Testis (tissue), 3 donors: ENCODE measurements around the gene TRPM3. TPM values are rescaled to one million over a fixed set of nuclear protein-coding genes. Genes with fewer than 3 reads are reported as not detected.

ENCODE experiments used
- DNase-seq: peaks from one replicate; pipeline ENCODE4 v3.0.0-alpha.2; 2019
- H3K27ac ChIP-seq, 2 donors: fragments of 200-600 bp; sonication (generic); one replicate each; pipeline ENCODE4 v1.5.1; 2019
- H3K27me3 ChIP-seq: fragments of 200-600 bp; sonication (generic); one replicate; pipeline ENCODE4 v1.5.1; 2019
- H3K36me3 ChIP-seq: fragments of 200-600 bp; sonication (generic); one replicate; pipeline ENCODE4 v1.5.1; 2017; ENCODE audit warnings: low read depth; ENCODE audit errors: missing control alignments
- H3K4me1 ChIP-seq: fragments of 200-600 bp; sonication (generic); one replicate; pipeline ENCODE4 v1.5.1; 2019
- H3K4me3 ChIP-seq, 2 donors: fragments of 200-600 bp; sonication (generic); one replicate each; pipeline ENCODE4 v1.5.1; 2017 to 2019
- H3K9me3 ChIP-seq: fragments of 200-600 bp; sonication (generic); one replicate; pipeline ENCODE4 v1.5.1; 2017
- POLR2A ChIP-seq: fragments of 450-650 bp; IDR thresholded peaks from one replicate; pipeline ENCODE4 v1.6.1; 2017; ENCODE audit warnings: antibody characterized with exemption, mild to moderate bottlenecking, moderate library complexity
- WGBS, 2 donors: methylation state at CpG; one replicate each; pipeline ENCODE4 v1.1.5; 2018; 5-methylcytosine and 5-hydroxymethylcytosine counted together
- intact Hi-C: fragments of 100-400 bp; cut with DNase I; formaldehyde crosslinking; loops from one replicate; pipeline ENCODE4 v1.15.1; 2023; ENCODE audit warnings: low total_unique reads
- polyA plus RNA-seq: library from polyadenylated mRNA; stranded (reverse); fragments of 350-450 nt; fragmentation: Illumina TruSeq; extraction: RNeasy Lipid Tissue Mini Kit (QIAGEN cat#74804); gene quantifications from one replicate; pipeline ENCODE4 v1.2.3, GENCODE V29; 2014; ENCODE audit warnings: low read depth, low replicate concordance; ENCODE audit not compliant: insufficient read depth
- total RNA-seq, 2 donors: library from RNA; depleted of rRNA; stranded (reverse); fragments of >200 nt; gene quantifications; one replicate each; pipeline ENCODE4 v1.2.3, GENCODE V29; 2016
- TF ChIP-seq, protein P1 (sequence below), 3 experiments: fragments of 450-650 bp in 2 of 3; fragments of 200-600 bp in 1 of 3; sonication (generic) in 1 of 3; IDR thresholded peaks; one replicate each; pipeline ENCODE4 v1.5.1; 2016 to 2019; ENCODE audit warnings: antibody characterized with exemption in 3 of 3, mild to moderate bottlenecking in 2 of 3, moderate library complexity in 1 of 3

TRPM3 gene
- total and polyA plus RNA-seq, 3 donors from 2014 or later = 4.1 to 54.3 (median 43.9) TPM

GRCh38 chr9:70613024-70613768 lies 508.2 kb downstream of the TRPM3 start:
- intact Hi-C loops = no loop called here
- TF ChIP-seq, protein P1, sequence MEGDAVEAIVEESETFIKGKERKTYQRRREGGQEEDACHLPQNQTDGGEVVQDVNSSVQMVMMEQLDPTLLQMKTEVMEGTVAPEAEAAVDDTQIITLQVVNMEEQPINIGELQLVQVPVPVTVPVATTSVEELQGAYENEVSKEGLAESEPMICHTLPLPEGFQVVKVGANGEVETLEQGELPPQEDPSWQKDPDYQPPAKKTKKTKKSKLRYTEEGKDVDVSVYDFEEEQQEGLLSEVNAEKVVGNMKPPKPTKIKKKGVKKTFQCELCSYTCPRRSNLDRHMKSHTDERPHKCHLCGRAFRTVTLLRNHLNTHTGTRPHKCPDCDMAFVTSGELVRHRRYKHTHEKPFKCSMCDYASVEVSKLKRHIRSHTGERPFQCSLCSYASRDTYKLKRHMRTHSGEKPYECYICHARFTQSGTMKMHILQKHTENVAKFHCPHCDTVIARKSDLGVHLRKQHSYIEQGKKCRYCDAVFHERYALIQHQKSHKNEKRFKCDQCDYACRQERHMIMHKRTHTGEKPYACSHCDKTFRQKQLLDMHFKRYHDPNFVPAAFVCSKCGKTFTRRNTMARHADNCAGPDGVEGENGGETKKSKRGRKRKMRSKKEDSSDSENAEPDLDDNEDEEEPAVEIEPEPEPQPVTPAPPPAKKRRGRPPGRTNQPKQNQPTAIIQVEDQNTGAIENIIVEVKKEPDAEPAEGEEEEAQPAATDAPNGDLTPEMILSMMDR (IDR thresholded peaks at IDR 0.05) = no peak
- TF ChIP-seq POLR2A = no peak
- Histone ChIP-seq H3K27ac (peak overlapping the region in 1 of 2 donors; percentile 78), H3K4me3 (no peak overlapping the region), H3K36me3 (no peaks in the 10 kb centered on the region), H3K27me3 (no peaks in the 10 kb centered on the region), H3K4me1 (peaks cover 25% of the 10 kb centered on the region), H3K9me3 (no peaks in the 10 kb centered on the region)
- WGBS, 2 donors = 77 to 80% methylated on average over 4 of the region's 4 CpGs
- no peak for DNase-seq

DNA sequence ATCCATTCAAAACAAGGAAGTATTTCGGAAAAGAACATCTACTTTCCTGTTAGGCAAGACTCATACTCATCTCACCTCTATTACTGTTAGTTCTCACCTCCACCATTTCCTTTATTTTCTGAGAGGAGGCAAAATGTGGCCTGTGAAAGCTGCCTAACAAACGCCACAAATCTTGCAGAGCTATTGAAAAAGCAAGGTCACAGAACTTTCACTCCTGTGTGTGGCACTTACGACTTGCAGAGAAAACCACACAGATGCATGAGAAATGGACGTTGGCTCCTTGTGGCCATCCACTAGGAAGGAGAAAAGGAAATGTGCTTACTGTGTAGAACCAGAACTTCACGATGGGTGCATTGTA lies 511.2 kb downstream of the TRPM3 start:
- intact Hi-C loops = no loop called here
- Histone ChIP-seq H3K27ac (peak overlapping the region in 1 of 2 donors; percentile 34), H3K36me3 (no peaks in the 10 kb centered on the region), H3K9me3 (no peaks in the 10 kb centered on the region), H3K4me3 (no peak overlapping the region), H3K4me1 (peaks cover 16% of the 10 kb centered on the region), H3K27me3 (no peaks in the 10 kb centered on the region)
- 89 to 91% methylated on average over 5 of the region's 5 CpGs for WGBS, 2 donors
- no peak for DNase-seq
- TF ChIP-seq, protein P1 (IDR thresholded peaks at IDR 0.05) = no peak
- TF ChIP-seq POLR2A = no peak

- WGBS, 2 donors = 36 to 44% methylated on average over 6 of the region's 6 CpGs
Observed at GRCh38 chr9:70609542-70610286, 511.7 kb downstream of the TRPM3 start.

GRCh38 chr9:70609011-70609410 lies 512.4 kb downstream of the TRPM3 start:
- no peaks in the 10 kb centered on the region for H3K9me3 ChIP-seq
- H3K36me3 ChIP-seq = no peaks in the 10 kb centered on the region
- no peak for DNase-seq
- H3K27ac ChIP-seq = no peak overlapping the region
- no peak overlapping the region for H3K4me3 ChIP-seq
- WGBS, 2 donors = 74 to 78% methylated on average over 2 of the region's 2 CpGs
- H3K27me3 ChIP-seq = no peaks in the 10 kb centered on the region
- no peak for TF ChIP-seq POLR2A
- TF ChIP-seq, protein P1 (IDR thresholded peaks at IDR 0.05) = no peak
- H3K4me1 ChIP-seq = peaks cover 5% of the 10 kb centered on the region
- intact Hi-C loops = no loop called here

More at GRCh38 chr9:70609542-70610286, 511.7 kb downstream of the TRPM3 start:
- no peaks in the 10 kb centered on the region for H3K27me3 ChIP-seq
- H3K4me3 ChIP-seq = no peak overlapping the region
- no peaks in the 10 kb centered on the region for H3K9me3 ChIP-seq
- intact Hi-C loops = no loop called here
- no peak for DNase-seq
- TF ChIP-seq, protein P1 (IDR thresholded peaks at IDR 0.05) = no peak
- no peak for TF ChIP-seq POLR2A
- H3K27ac ChIP-seq = peak overlapping the region in 1 of 2 donors; percentile 34
- no peaks in the 10 kb centered on the region for H3K36me3 ChIP-seq
- H3K4me1 ChIP-seq = peaks cover 11% of the 10 kb centered on the region
